GM19193 (cell line): Measurements from ENCODE around the gene MN1.

Experiments
- POLR2A ChIP-seq: IDR thresholded peaks from 4 replicates; pipeline ENCODE4 v1.6.1; 2011; ENCODE audit not compliant: insufficient read depth, insufficient read length; ENCODE audit errors: extremely low read depth

The MN1 gene

DNA sequence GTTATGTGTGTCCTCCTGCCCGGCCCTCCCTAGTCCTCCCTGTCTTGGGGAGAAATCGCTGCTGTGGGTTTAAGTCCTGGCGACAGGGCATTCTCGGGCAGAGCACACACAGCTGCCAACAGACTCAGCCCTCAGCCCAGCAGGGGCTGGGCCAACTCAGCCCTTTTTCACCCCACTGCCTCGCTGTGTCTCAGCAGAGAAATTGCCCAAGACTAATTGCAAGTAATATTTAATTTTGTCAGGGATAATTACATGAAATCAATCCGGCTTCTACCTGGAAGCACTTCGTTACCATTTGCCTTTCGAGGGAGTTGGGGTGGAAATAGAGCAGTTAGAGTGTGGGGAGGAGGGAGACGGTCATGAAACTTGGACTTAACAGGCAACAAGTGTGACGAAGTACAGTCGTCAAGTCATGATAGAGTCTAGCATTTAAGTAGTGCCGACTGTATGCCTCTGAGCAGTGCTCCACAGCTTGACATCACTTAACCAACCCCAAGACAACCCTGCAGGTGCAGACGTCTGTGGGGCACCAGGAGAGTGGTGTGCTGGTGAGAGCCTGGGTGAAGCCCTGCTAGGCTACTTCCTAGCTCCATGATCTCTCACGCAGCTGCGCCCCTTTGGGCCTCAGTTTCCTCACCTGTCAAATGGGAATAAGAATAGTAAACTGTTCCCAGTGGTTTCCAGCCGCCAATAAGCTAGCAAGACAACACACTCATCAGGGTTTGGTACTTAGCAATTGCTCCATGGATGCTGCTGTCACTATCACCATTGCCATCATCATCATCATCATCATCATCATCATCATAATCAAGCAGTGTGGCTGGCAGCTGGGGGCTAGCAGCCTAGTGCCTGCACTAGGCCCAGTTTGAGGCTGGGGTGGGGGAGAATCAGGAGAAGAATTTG lies 29.2 kb downstream of the MN1 start:
- no peak for TF ChIP-seq POLR2A

GRCh38 chr22:27771637-27772036 lies 29.9 kb downstream of the MN1 start:
- TF ChIP-seq POLR2A: no peak

DNA sequence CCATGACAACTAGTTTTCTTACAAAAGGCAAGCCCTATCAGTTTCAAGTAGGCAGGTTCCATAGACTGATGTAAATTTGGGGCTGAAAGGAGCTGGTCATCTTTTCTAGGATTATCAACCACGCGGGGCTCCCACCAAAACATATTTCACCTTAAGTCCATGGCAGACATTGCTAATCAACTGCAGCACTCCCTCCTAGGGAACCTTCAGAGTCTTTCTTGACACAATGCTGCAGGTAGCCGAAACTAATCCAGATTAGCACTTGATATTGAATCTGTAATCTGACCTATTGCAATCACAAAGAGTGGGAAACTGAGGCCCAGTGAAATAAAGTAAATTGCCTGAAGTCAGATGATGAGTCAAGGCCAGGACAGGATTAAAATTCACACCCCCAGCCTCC lies 32.5 kb downstream of the MN1 start:
- TF ChIP-seq POLR2A: no peak

- TF ChIP-seq POLR2A: no peak
Measured at GRCh38 chr22:27768027-27768653, 33.4 kb downstream of the MN1 start.

- TF ChIP-seq POLR2A: no peak
Measured at GRCh38 chr22:27766679-27767078, 34.9 kb downstream of the MN1 start.

DNA sequence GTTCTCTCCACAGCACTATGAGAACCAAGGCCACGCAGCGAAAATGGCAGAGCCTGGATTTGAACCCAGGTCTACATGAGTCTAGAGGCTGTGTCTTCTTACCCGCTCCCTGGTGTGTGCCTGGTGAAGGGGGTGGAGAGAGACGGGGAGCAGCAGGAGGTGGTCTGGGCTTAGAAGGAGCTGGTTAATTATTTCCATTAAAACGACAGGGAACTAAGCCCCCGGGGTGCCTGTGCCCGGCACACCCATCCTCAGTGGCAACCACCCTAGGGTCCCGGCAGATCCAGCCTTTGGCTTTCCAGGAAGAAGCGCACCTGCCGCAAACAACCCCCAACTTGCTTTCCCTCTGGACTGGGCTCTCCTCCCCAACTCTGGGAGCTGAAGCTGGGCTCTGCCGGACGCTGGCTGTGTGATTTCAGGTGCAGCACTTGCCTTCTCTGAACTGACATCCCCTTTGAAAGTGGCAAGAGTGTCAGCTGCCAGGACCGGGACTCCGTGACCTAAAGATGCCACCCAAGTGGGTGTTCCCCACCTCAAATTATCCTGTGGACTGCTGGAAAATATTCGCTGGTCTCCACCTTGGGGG lies 35.8 kb downstream of the MN1 start:
- TF ChIP-seq POLR2A: no peak

DNA sequence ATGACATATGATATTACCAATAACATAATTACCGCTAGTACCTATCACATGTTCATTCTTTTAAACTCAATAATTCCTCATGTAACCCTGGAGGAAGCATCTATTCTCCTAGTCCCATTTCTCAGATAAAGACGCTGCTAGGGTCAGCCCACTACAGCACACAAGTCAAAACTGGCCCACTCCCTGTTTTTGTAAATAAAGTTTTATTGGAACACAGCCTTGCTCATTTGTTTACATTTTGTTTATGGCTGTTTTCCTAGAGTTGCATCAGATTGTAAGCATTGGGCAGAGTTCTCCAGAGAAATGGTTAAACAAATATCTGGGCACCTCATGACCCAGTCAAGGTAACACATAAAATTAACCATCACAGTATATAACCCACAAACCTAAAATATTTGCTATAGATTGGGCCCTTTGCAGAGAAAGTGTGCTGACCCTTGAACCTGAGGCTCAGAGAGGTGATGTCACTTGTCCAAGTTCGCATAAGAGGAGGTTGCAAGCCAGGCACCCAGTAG lies 36.8 kb downstream of the MN1 start:
- TF ChIP-seq POLR2A: no peak

DNA sequence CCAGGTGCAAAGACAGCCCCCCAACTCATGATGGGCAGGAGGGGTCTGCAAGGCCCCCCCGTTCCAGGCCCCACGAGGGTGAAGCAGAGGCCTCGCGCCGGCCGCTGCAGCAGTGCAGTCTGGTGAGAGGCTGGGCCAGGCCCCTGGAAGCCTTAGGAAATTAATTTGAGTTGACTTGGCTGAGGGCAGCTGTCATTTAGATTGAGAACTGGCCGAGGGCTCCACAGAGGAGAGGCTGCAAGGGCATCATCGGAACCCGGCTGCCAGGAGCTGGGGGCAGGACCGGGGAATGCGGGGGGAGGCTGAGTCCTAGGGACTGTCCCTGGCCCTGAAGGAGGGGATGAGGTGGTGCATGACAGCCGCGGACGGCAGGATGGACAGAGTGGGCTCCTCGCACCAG lies 39.9 kb downstream of the MN1 start:
- TF ChIP-seq POLR2A: no peak

DNA sequence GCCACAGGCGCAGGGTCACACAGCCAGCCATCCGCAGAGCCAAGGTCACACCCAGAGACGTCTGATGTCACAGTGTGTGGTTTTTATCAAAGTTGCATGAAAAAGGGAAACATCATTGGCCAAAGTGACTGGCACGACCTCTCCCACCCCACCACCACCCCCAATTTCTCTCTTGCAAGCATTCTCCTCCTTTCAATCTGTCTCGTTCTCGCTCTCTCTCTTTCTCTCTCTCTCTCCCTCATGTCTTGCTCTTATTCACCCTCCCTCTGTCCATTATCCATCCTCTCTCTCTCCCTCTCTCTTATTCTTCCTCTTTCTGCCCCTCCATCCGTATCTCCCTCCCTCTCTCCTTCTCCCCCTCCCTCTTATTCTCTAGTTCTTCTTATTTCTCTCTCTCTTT lies 40.6 kb downstream of the MN1 start:
- TF ChIP-seq POLR2A: no peak

GRCh38 chr22:27760474-27760873 lies 41.1 kb downstream of the MN1 start:
- no peak for TF ChIP-seq POLR2A

DNA sequence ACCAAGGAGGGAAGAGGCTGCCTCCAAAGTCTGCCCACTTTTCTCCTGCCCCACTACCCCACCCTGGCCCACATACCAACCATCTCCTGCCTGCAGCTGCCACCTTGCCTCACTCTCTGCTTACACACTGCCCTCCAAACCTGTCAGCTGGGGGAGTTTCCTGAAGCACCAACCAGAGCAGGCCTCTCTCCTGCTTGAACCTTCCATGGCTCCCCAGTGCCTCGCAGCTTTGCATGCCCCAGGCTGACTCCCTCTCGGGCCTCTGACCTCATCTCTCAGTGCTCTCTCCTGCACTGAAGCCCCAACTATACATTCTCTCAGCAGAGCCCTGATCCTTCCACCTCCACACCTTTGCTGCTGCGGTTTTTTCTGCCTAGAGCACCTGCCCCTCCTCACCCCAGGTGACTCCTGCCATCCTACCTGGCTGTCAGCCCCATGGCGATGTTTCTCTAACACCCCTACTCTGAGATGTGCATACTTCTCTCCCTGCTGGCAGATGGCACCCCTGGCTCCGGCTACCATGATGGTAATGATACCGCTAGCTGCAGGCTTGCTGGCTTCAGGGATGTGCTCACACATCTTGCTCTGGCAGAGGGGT lies 43.5 kb downstream of the MN1 start:
- TF ChIP-seq POLR2A: no peak

DNA sequence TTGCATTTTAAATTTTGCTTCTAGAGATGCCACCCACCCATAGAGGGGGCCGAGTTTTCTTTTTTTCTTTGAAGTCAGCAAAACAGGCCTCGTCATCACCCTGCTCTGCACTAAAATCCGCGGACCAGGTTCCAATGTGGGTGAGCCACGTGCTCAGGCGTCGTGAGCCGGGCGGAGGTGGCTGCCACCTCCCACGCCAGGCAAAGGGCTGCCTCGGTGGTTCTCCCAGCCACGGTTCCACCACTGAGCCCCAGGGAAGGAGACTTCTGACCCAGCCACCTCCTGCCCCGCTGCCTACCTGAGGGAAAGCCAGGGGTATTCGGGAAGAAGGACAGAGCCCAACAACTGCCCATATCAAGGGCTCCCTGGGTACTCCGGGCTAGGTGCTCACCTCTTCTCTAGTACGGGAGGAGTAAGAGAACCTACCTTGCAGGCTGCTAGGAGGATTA lies 45.3 kb downstream of the MN1 start:
- no peak for TF ChIP-seq POLR2A

- TF ChIP-seq POLR2A: no peak
Measured at GRCh38 chr22:27755521-27756211, 45.9 kb downstream of the MN1 start.

GRCh38 chr22:27754888-27755480 lies 46.6 kb downstream of the MN1 start:
- TF ChIP-seq POLR2A: no peak
